Ishikawa (cell line): Measurements from ENCODE around the gene FAM161B.

Source experiments
- CREB1 ChIP-seq: IDR thresholded peaks from 2 replicates; pipeline ENCODE4 v1.6.1; 2012; ENCODE audit warnings: low read depth
- EP300 ChIP-seq: IDR thresholded peaks from 2 replicates; pipeline ENCODE4 v1.6.1; 2012; ENCODE audit warnings: borderline replicate concordance
- FOXM1 ChIP-seq: IDR thresholded peaks from 2 replicates; pipeline ENCODE4 v1.6.1; 2012; ENCODE audit warnings: low read depth, borderline replicate concordance
- MAX ChIP-seq: IDR thresholded peaks from 2 replicates; pipeline ENCODE4 v1.6.1; 2012
- NFIC ChIP-seq: IDR thresholded peaks from 2 replicates; pipeline ENCODE4 v1.6.1; 2012
- RAD21 ChIP-seq: IDR thresholded peaks from 2 replicates; pipeline ENCODE4 v1.6.1; 2012; ENCODE audit warnings: low read depth
- TAF1 ChIP-seq: IDR thresholded peaks from 2 replicates; pipeline ENCODE4 v1.6.1; 2012; ENCODE audit warnings: low read depth, mild to moderate bottlenecking
- TCF12 ChIP-seq: IDR thresholded peaks from 2 replicates; pipeline ENCODE4 v1.6.1; 2012; ENCODE audit warnings: low read depth
- YY1 ChIP-seq: IDR thresholded peaks from 2 replicates; pipeline ENCODE4 v1.6.1; 2012; ENCODE audit warnings: low read depth
- TF ChIP-seq, protein P1 (sequence below): IDR thresholded peaks from 2 replicates; pipeline ENCODE4 v1.6.1; 2012; ENCODE audit warnings: low read depth, mild to moderate bottlenecking

- TF ChIP-seq NFIC = no peak
- TF ChIP-seq YY1 = no peak
- TF ChIP-seq, protein P1, sequence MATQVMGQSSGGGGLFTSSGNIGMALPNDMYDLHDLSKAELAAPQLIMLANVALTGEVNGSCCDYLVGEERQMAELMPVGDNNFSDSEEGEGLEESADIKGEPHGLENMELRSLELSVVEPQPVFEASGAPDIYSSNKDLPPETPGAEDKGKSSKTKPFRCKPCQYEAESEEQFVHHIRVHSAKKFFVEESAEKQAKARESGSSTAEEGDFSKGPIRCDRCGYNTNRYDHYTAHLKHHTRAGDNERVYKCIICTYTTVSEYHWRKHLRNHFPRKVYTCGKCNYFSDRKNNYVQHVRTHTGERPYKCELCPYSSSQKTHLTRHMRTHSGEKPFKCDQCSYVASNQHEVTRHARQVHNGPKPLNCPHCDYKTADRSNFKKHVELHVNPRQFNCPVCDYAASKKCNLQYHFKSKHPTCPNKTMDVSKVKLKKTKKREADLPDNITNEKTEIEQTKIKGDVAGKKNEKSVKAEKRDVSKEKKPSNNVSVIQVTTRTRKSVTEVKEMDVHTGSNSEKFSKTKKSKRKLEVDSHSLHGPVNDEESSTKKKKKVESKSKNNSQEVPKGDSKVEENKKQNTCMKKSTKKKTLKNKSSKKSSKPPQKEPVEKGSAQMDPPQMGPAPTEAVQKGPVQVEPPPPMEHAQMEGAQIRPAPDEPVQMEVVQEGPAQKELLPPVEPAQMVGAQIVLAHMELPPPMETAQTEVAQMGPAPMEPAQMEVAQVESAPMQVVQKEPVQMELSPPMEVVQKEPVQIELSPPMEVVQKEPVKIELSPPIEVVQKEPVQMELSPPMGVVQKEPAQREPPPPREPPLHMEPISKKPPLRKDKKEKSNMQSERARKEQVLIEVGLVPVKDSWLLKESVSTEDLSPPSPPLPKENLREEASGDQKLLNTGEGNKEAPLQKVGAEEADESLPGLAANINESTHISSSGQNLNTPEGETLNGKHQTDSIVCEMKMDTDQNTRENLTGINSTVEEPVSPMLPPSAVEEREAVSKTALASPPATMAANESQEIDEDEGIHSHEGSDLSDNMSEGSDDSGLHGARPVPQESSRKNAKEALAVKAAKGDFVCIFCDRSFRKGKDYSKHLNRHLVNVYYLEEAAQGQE = no peak
- TF ChIP-seq CREB1 = no peak
- TF ChIP-seq EP300 = no peak
- no peak for TF ChIP-seq RAD21
- TF ChIP-seq TAF1 = no peak
- no peak for TF ChIP-seq TCF12
- no peak for TF ChIP-seq MAX
- TF ChIP-seq FOXM1 = no peak
Observed at GRCh38 chr14:73889376-73889775, 60.5 kb downstream of the FAM161B start.
